ENCODE results near the gene USP20. TPM values are rescaled to one million over a fixed set of nuclear protein-coding genes. Genes with fewer than 3 reads are reported as not detected.

Gene USP20
- 14.4 TPM for total RNA-seq (2021; ENCODE audit: unreplicated experiment)
- polyA plus RNA-seq (2012; ENCODE audit: insufficient read length), result 18.9 TPM
- percentile 49 among the genes with signal in this experiment for Bru-seq, nascent RNA
- BruChase-seq, experiment 1, labeled RNA remaining after a 2-hour chase, result percentile 49 among the genes with signal in this experiment
- percentile 52 among the genes with signal in this experiment for BruChase-seq, experiment 2, labeled RNA remaining after a 6-hour chase
- long read RNA-seq, full-length matches to known transcripts, result 5 of 25 reads
- long read RNA-seq, partial matches to known transcripts, result 17 of 25 reads
- long read RNA-seq, other reads (novel, unspliced or antisense), result 3 of 25 reads

DNA sequence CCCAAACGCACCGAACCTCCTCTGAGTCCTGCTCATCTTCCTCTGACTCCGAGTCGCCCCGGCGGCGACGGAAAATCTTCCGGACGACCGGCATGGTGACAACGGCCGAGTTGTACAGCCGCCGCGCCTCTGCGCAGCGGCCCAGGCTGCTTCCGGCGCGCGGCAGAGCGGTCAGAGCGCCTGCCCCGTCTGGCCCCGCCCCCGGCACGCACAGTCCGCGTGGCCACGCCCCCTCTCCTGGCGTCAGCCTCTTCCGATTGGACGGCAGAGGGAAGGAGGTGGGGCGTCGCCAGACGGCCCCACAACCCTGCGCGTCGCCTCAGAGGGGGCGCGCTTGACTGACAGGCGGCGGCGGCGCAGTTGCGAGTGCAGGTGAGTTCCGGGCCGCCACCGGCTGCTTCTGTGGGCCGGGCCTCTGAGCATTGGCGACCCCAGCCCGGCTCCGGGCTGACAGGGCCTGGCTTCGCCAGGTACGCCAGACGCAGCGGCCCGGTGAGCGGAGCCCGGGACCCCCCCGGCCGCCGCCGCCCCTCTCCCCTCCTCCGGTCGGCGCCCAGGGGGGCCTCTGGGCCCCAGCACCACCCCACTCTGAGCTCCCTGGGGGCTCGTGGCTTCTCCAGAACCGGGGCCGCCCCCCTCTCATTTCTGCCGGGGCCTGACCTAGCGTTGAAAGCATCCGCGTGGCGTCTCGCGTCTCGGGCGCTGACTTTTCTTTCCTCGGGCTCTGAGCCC, at the start of gene USP20, which contains the start of gene C9orf78:
Gene USP20, plus strand, starts transcription at position 331 of the 732 bp plus-strand sequence. CDS start 17,098 bp downstream, outside the sequence.
Gene C9orf78, minus strand, starts transcription at position 148 of the 732 bp plus-strand sequence. Its CDS starts 54 bp downstream, at position 94.
- POLR2A ChIA-PET, result no interaction called here
- Histone ChIP-seq H3K9me3 (ENCODE audit: control insufficient read depth, insufficient read depth, low read depth, low read length) (no peaks in the 10 kb centered on the region), H3K36me3 (ENCODE audit: control insufficient read depth, insufficient read depth, low read length) (peaks cover 3% of the 10 kb centered on the region), H3K4me1 (ENCODE audit: control insufficient read depth, insufficient read depth, low read length) (peaks cover 8% of the 10 kb centered on the region; the same call in 1 of the 2 replicates), H3K4me3 (ENCODE audit: low read depth in 2 of 2, low read length in 2 of 2) (peak within 1 kb of the TSS; percentile 94 to 96), H3K27me3 (ENCODE audit: control insufficient read depth, insufficient read depth, low read length) (no peaks in the 10 kb centered on the region), H3K27ac (ENCODE audit: low read length) (peak within 1 kb of the TSS; percentile 84)
- in situ Hi-C loops (cut with HindIII; ENCODE audit: low pct_unique_long_range_greater_than_20kb, low sequenced_read_pairs) (no loop called here), intact Hi-C loops (cut with micrococcal nuclease; ENCODE audit: unreplicated experiment) (no loop called here)
- TF ChIP-seq SIN3A (IDR thresholded peaks at IDR 0.05; ENCODE audit: borderline replicate concordance, insufficient read depth, low read depth, low read length) (peak; percentile 95), POLR2AphosphoS5 (IDR thresholded peaks at IDR 0.05; ENCODE audit: low read depth, low read length) (peak; percentile 86), TCF7L2 (IDR thresholded peaks at IDR 0.05; ENCODE audit: low read depth, low read length) (no peak)
- TF ChIP-seq, protein P1, sequence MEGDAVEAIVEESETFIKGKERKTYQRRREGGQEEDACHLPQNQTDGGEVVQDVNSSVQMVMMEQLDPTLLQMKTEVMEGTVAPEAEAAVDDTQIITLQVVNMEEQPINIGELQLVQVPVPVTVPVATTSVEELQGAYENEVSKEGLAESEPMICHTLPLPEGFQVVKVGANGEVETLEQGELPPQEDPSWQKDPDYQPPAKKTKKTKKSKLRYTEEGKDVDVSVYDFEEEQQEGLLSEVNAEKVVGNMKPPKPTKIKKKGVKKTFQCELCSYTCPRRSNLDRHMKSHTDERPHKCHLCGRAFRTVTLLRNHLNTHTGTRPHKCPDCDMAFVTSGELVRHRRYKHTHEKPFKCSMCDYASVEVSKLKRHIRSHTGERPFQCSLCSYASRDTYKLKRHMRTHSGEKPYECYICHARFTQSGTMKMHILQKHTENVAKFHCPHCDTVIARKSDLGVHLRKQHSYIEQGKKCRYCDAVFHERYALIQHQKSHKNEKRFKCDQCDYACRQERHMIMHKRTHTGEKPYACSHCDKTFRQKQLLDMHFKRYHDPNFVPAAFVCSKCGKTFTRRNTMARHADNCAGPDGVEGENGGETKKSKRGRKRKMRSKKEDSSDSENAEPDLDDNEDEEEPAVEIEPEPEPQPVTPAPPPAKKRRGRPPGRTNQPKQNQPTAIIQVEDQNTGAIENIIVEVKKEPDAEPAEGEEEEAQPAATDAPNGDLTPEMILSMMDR (IDR thresholded peaks at IDR 0.05), result no peak
- TF ChIP-seq, protein P2, sequence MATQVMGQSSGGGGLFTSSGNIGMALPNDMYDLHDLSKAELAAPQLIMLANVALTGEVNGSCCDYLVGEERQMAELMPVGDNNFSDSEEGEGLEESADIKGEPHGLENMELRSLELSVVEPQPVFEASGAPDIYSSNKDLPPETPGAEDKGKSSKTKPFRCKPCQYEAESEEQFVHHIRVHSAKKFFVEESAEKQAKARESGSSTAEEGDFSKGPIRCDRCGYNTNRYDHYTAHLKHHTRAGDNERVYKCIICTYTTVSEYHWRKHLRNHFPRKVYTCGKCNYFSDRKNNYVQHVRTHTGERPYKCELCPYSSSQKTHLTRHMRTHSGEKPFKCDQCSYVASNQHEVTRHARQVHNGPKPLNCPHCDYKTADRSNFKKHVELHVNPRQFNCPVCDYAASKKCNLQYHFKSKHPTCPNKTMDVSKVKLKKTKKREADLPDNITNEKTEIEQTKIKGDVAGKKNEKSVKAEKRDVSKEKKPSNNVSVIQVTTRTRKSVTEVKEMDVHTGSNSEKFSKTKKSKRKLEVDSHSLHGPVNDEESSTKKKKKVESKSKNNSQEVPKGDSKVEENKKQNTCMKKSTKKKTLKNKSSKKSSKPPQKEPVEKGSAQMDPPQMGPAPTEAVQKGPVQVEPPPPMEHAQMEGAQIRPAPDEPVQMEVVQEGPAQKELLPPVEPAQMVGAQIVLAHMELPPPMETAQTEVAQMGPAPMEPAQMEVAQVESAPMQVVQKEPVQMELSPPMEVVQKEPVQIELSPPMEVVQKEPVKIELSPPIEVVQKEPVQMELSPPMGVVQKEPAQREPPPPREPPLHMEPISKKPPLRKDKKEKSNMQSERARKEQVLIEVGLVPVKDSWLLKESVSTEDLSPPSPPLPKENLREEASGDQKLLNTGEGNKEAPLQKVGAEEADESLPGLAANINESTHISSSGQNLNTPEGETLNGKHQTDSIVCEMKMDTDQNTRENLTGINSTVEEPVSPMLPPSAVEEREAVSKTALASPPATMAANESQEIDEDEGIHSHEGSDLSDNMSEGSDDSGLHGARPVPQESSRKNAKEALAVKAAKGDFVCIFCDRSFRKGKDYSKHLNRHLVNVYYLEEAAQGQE (IDR thresholded peaks at IDR 0.05; ENCODE audit: insufficient read depth in 1 of 2, low read depth in 2 of 2, low read length in 1 of 2), result no peak
- DNase-seq (ENCODE audit: low read depth, low spot score), result peak; percentile 61
- CTCF ChIA-PET, result interaction anchor here (0.7 kb wide), 1 partner anchor 108 kb away, joined by 3 read pairs; no protein-coding TSS in a partner anchor
- peak; percentile 99 for ATAC-seq
- BruUV-seq (replicated peaks), result no TSS peak

DNA sequence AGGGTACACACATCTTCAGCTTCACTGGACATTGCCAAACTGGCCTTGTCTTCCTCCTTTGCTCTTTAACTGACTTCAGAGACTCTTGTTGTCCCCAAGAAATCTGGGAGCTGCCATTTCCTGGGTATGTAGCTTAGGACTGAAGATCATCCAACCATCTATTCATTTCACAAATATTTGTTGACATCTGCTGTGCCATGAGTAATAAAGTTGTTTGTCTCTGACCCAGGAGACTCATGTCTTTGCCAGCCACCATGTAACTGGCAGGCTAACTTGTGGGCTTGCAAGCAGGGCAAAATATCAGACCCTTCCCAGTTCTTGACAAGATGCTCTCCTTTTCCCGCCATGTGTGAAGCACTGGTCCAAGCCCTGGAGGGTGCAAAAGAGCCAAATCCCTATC, 49.4 kb upstream of the USP20 start:
- Histone ChIP-seq H3K4me3 (ENCODE audit: low read depth in 2 of 2, low read length in 2 of 2) (no peak overlapping the region), H3K9me3 (ENCODE audit: control insufficient read depth, insufficient read depth, low read depth, low read length) (no peaks in the 10 kb centered on the region), H3K27ac (ENCODE audit: low read length) (no peak overlapping the region), H3K36me3 (ENCODE audit: control insufficient read depth, insufficient read depth, low read length) (no peaks in the 10 kb centered on the region), H3K27me3 (ENCODE audit: control insufficient read depth, insufficient read depth, low read length) (no peaks in the 10 kb centered on the region), H3K4me1 (ENCODE audit: control insufficient read depth, insufficient read depth, low read length) (no peaks in the 10 kb centered on the region)
- ChIA-PET CTCF (interaction anchor here (0.7 kb wide), 1 partner anchor 641 kb away, joined by 3 read pairs; no protein-coding TSS in a partner anchor), POLR2A (no interaction called here)
- in situ Hi-C loops (cut with HindIII; ENCODE audit: low pct_unique_long_range_greater_than_20kb, low sequenced_read_pairs), result no loop called here
- no peak for ATAC-seq
- intact Hi-C loops (cut with micrococcal nuclease; ENCODE audit: unreplicated experiment), result no loop called here
- TF ChIP-seq POLR2AphosphoS5 (IDR thresholded peaks at IDR 0.05; ENCODE audit: low read depth, low read length) (no peak), SIN3A (IDR thresholded peaks at IDR 0.05; ENCODE audit: borderline replicate concordance, insufficient read depth, low read depth, low read length) (no peak), TCF7L2 (IDR thresholded peaks at IDR 0.05; ENCODE audit: low read depth, low read length) (no peak)
- TF ChIP-seq, protein P1 (IDR thresholded peaks at IDR 0.05), result no peak
- TF ChIP-seq, protein P2 (IDR thresholded peaks at IDR 0.05; ENCODE audit: insufficient read depth in 1 of 2, low read depth in 2 of 2, low read length in 1 of 2), result no peak
- BruUV-seq (replicated peaks), result no TSS peak
- no peak for DNase-seq (ENCODE audit: low read depth, low spot score)
